Caco-2 (cell line): ENCODE data around the gene MBD5. TPM values are rescaled to one million over a fixed set of nuclear protein-coding genes. Genes with fewer than 3 reads are reported as not detected.
A peak's percentile ranks its signal among the peaks of the same experiment; 100 is the strongest.

ENCODE experiments used
- BruUV-seq: library from RNA; stranded (reverse); fragments of 400-500 nt; replicated peaks from 2 replicates; lab custom pipeline; 2021; lab: Mats Ljungman, UMichigan
- CTCF ChIA-PET: fragments of 300-600 bp; sonication (Branson Sonifier 250); formaldehyde crosslinking; loops from one replicate; lab custom pipeline; 2022; ENCODE audit warnings: antibody characterized with exemption; lab: Charles Lee
- POLR2A ChIA-PET: fragments of 300-600 bp; sonication (Branson Sonifier 250); formaldehyde crosslinking; loops from one replicate; lab custom pipeline; 2022; ENCODE audit warnings: antibody characterized with exemption; lab: Charles Lee
- DNase-seq, 2 experiments: peaks; one replicate each; pipeline versions ENCODE4 v3.0.0 to v3.0.0-alpha.2; 2020 to 2022
- H3K27me3 ChIP-seq: replicated peaks from 2 replicates; pipeline ENCODE4 v1.6.0; 2011; ENCODE audit warnings: low read length; ENCODE audit not compliant: control insufficient read depth, insufficient read depth
- H3K36me3 ChIP-seq: 2 replicates; pipeline ENCODE4 v1.5.1; 2011; ENCODE audit warnings: low read length; ENCODE audit not compliant: control insufficient read depth, insufficient read depth
- H3K4me1 ChIP-seq: fragments of 250-450 bp; sonication (Bioruptor Pico); 2 replicates; pipeline ENCODE4 v1.5.1; 2020; ENCODE audit warnings: mild to moderate bottlenecking
- H3K4me3 ChIP-seq: 2 replicates; pipeline ENCODE4 v1.5.1; 2011; ENCODE audit warnings: low read depth, mild to moderate bottlenecking, control low read depth, low read length
- H3K9me3 ChIP-seq: fragments of 250-450 bp; sonication (Bioruptor Pico); 2 replicates; pipeline ENCODE4 v1.5.1; 2020; ENCODE audit warnings: mild to moderate bottlenecking, moderate library complexity
- H3K27ac Mint-ChIP-seq: one replicate; pipeline ENCODE4 v1.8.0; 2022; ENCODE audit warnings: mixed read lengths; ENCODE audit not compliant: unreplicated experiment
- H3K27me3 Mint-ChIP-seq: one replicate; pipeline ENCODE4 v1.8.0; 2022; ENCODE audit warnings: mixed read lengths; ENCODE audit not compliant: insufficient read depth, unreplicated experiment
- H3K36me3 Mint-ChIP-seq: one replicate; pipeline ENCODE4 v1.8.0; 2022; ENCODE audit warnings: mild to moderate bottlenecking, mixed read lengths; ENCODE audit not compliant: insufficient read depth, unreplicated experiment
- H3K4me1 Mint-ChIP-seq: one replicate; pipeline ENCODE4 v1.8.0; 2022; ENCODE audit warnings: low read depth, mixed read lengths; ENCODE audit not compliant: unreplicated experiment
- H3K4me3 Mint-ChIP-seq: one replicate; pipeline ENCODE4 v1.8.0; 2022; ENCODE audit warnings: mild to moderate bottlenecking, moderate library complexity, mixed read lengths; ENCODE audit not compliant: unreplicated experiment
- H3K9me3 Mint-ChIP-seq: one replicate; pipeline ENCODE4 v1.8.0; 2022; ENCODE audit warnings: mixed read lengths; ENCODE audit not compliant: unreplicated experiment
- CTCF ChIP-seq, 2 experiments: fragments of 200-600 bp in 1 of 2; IDR thresholded peaks; 1 replicate in 1 of 2; 2 replicates in 1 of 2; pipeline versions ENCODE4 v1.5.1 to v1.8.0; 2011 to 2022; ENCODE audit warnings: antibody characterized with exemption in 1 of 2, control low read depth in 1 of 2, inconsistent platforms in 1 of 2, low read depth in 1 of 2, low read length in 1 of 2, mild to moderate bottlenecking in 1 of 2, moderate library complexity in 1 of 2; ENCODE audit not compliant: insufficient read depth in 1 of 2, severe bottlenecking in 1 of 2, unreplicated experiment in 1 of 2
- intact Hi-C: fragments of 100-400 bp; cut with micrococcal nuclease; formaldehyde crosslinking; loops from one replicate; pipeline ENCODE4 v1.10.0; 2022; ENCODE audit not compliant: unreplicated experiment
- total RNA-seq: library from RNA; stranded (reverse); gene quantifications from 2 replicates; pipeline ENCODE4 v1.2.3, GENCODE V29; 2022

The MBD5 gene
- total RNA-seq, 1 experiment from 2014 or later = 23.7 TPM

GRCh38 chr2:148207111-148207510 is 186.2 kb downstream of the MBD5 start:
- no peak overlapping the region for H3K4me3 Mint-ChIP-seq
- ChIA-PET POLR2A (no interaction called here), CTCF (no interaction called here)

GRCh38 chr2:148209603-148210002 is 188.7 kb downstream of the MBD5 start:
- Histone ChIP-seq H3K27me3 (no peaks in the 10 kb centered on the region), H3K36me3 (no peaks in the 10 kb centered on the region), H3K4me1 (peaks cover 9% of the 10 kb centered on the region), H3K9me3 (no peaks in the 10 kb centered on the region), H3K4me3 (no peak overlapping the region)
- peak; percentile 54 to 69 for DNase-seq
- Mint-ChIP-seq H3K9me3 (no peaks in the 10 kb centered on the region), H3K4me1 (peaks cover 15% of the 10 kb centered on the region), H3K27ac (no peak overlapping the region), H3K36me3 (no peaks in the 10 kb centered on the region), H3K27me3 (no peaks in the 10 kb centered on the region), H3K4me3 (no peak overlapping the region)
- ChIA-PET POLR2A (no interaction called here), CTCF (interaction anchor here (2.2 kb wide), 1 partner anchor 300 kb away, joined by 12 read pairs; no protein-coding TSS in a partner anchor)
- TF ChIP-seq CTCF (IDR thresholded peaks at IDR 0.05; ENCODE audit: insufficient read depth in 1 of 2, low read depth in 1 of 2, low read length in 1 of 2, severe bottlenecking in 1 of 2, unreplicated experiment in 1 of 2) = no peak
- intact Hi-C loops = loop anchor here (10.0 kb wide), 1 partner anchor 295 kb away; no protein-coding TSS in a partner anchor
- no TSS peak for BruUV-seq

More at GRCh38 chr2:148207111-148207510, 186.2 kb downstream of the MBD5 start:
- Histone ChIP-seq H3K27me3 (no peaks in the 10 kb centered on the region), H3K36me3 (no peaks in the 10 kb centered on the region), H3K4me3 (no peak overlapping the region), H3K9me3 (no peaks in the 10 kb centered on the region), H3K4me1 (peaks cover 9% of the 10 kb centered on the region)
- no peak for TF ChIP-seq CTCF (IDR thresholded peaks at IDR 0.05; ENCODE audit: insufficient read depth in 1 of 2, low read depth in 1 of 2, low read length in 1 of 2, severe bottlenecking in 1 of 2, unreplicated experiment in 1 of 2)
- intact Hi-C loops = loop anchor here (10.0 kb wide), 1 partner anchor 298 kb away; no protein-coding TSS in a partner anchor
- Mint-ChIP-seq H3K27ac (peak overlapping the region; percentile 24), H3K27me3 (no peaks in the 10 kb centered on the region), H3K36me3 (no peaks in the 10 kb centered on the region), H3K4me1 (peaks cover 15% of the 10 kb centered on the region), H3K9me3 (no peaks in the 10 kb centered on the region)
- BruUV-seq = no TSS peak
- no peak for DNase-seq

GRCh38 chr2:148218326-148219075 is 197.6 kb downstream of the MBD5 start:
- Mint-ChIP-seq H3K9me3 (peaks cover 20% of the 10 kb centered on the region), H3K4me3 (no peak overlapping the region), H3K36me3 (no peaks in the 10 kb centered on the region), H3K27ac (no peak overlapping the region), H3K4me1 (no peaks in the 10 kb centered on the region), H3K27me3 (no peaks in the 10 kb centered on the region)
- H3K27me3 ChIP-seq = no peaks in the 10 kb centered on the region
- ChIA-PET POLR2A (no interaction called here), CTCF (no interaction called here)
- no peak for DNase-seq
- intact Hi-C loops = no loop called here
- H3K4me1 ChIP-seq = no peaks in the 10 kb centered on the region
- no TSS peak for BruUV-seq
- H3K4me3 ChIP-seq = no peak overlapping the region
- H3K36me3 ChIP-seq = no peaks in the 10 kb centered on the region
- 0 out of 2 replicates have a peak, but pooled peaks cover 6% of the 10 kb centered on the region for H3K9me3 ChIP-seq
- TF ChIP-seq CTCF (IDR thresholded peaks at IDR 0.05; ENCODE audit: insufficient read depth in 1 of 2, low read depth in 1 of 2, low read length in 1 of 2, severe bottlenecking in 1 of 2, unreplicated experiment in 1 of 2) = no peak
